ENCODE measurements around the gene RALGDS. TPM values are rescaled to one million over a fixed set of nuclear protein-coding genes. Genes with fewer than 3 reads are reported as not detected.

The RALGDS gene
- total and polyA plus RNA-seq, 4 donors: 67.4 to 134 (median 99.4) TPM

- Histone ChIP-seq H3K9me3 (ENCODE audit: control insufficient read depth, insufficient read depth, low read length) (no peaks in the 10 kb centered on the region), H3K27ac (ENCODE audit: low read depth, low read length) (no peak overlapping the region), H3K4me1 (ENCODE audit: control insufficient read depth, insufficient read depth, low read length) (peaks cover 22% of the 10 kb centered on the region), H3K27me3 (ENCODE audit: control insufficient read depth, insufficient read depth, low read length) (peaks cover 24% of the 10 kb centered on the region), H3K4me3 (ENCODE audit: low read depth, low read length) (peak overlapping the region; percentile 45), H3K36me3 (ENCODE audit: control insufficient read depth, insufficient read depth, low read length) (no peaks in the 10 kb centered on the region)
- DNase-seq (ENCODE audit: low read depth in 4 of 6, low spot score in 6 of 6): no peak
- 83% methylated on average over 11 of the region's 13 CpGs for WGBS (ENCODE audit: insufficient coverage)
Measured at GRCh38 chr9:133164191-133164590, 43.2 kb upstream of the RALGDS start.

DNA sequence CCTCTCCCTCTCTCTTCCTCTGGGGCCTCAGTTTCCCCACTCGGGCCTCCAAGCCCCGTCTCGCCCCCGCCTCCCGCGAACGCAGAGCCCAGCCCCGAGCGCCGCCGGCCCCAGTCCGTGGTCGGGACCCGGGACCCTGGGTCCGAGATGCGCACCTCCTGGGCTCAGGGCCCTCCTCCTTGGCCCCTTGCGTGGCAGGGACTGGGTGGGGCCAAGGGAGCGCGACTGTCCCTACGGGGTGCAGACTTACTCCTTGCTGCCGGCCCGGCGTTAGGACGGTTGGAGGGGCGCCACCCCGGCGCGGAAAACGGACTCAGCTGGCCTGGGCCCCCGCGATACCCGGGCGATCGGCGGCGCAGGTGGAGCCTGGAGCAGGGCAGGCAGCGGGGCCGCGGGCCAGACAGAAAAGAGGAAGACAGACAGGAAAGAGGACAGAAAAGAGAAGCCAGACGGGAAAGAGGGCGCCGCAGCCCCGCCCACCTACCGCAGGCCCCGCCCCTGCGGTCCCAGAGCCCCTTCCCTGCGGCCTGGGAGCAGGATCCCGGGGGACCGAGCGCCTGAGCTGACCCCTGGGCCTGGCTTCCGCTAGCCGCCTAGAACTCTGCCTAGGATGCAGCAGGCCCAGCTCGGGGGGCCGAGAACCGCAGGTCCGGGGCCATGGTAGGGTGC lies 42.6 kb upstream of the RALGDS start, which contains the start of gene GBGT1:
Gene GBGT1 (minus strand): TSS at position 411 of the 669 bp plus-strand sequence. CDS start 1,502 bp downstream, outside the sequence.
- peak within 1 kb of the TSS; percentile 45 for H3K4me3 ChIP-seq (ENCODE audit: low read depth, low read length)
- no peaks in the 10 kb centered on the region for H3K36me3 ChIP-seq (ENCODE audit: control insufficient read depth, insufficient read depth, low read length)
- H3K27me3 ChIP-seq (ENCODE audit: control insufficient read depth, insufficient read depth, low read length): peaks cover 24% of the 10 kb centered on the region
- DNase-seq (ENCODE audit: low read depth in 4 of 6, low spot score in 6 of 6): peak in 2 of 6 donors; percentile 40 to 62
- H3K27ac ChIP-seq (ENCODE audit: low read depth, low read length): no peak within 1 kb of the TSS
- H3K9me3 ChIP-seq (ENCODE audit: control insufficient read depth, insufficient read depth, low read length): no peaks in the 10 kb centered on the region
- WGBS (ENCODE audit: insufficient coverage): 2% methylated on average over 56 of the region's 56 CpGs
- H3K4me1 ChIP-seq (ENCODE audit: control insufficient read depth, insufficient read depth, low read length): peaks cover 22% of the 10 kb centered on the region

GRCh38 chr9:133162861-133163503 lies 41.9 kb upstream of the RALGDS start:
- 16% methylated on average over 54 of the region's 54 CpGs for WGBS (ENCODE audit: insufficient coverage)
- Histone ChIP-seq H3K27ac (ENCODE audit: low read depth, low read length) (no peak overlapping the region), H3K27me3 (ENCODE audit: control insufficient read depth, insufficient read depth, low read length) (peaks cover 24% of the 10 kb centered on the region), H3K36me3 (ENCODE audit: control insufficient read depth, insufficient read depth, low read length) (no peaks in the 10 kb centered on the region), H3K4me3 (ENCODE audit: low read depth, low read length) (peak overlapping the region; percentile 45), H3K9me3 (ENCODE audit: control insufficient read depth, insufficient read depth, low read length) (no peaks in the 10 kb centered on the region), H3K4me1 (ENCODE audit: control insufficient read depth, insufficient read depth, low read length) (peaks cover 22% of the 10 kb centered on the region)
- DNase-seq (ENCODE audit: low read depth in 4 of 6, low spot score in 6 of 6): no peak

DNA sequence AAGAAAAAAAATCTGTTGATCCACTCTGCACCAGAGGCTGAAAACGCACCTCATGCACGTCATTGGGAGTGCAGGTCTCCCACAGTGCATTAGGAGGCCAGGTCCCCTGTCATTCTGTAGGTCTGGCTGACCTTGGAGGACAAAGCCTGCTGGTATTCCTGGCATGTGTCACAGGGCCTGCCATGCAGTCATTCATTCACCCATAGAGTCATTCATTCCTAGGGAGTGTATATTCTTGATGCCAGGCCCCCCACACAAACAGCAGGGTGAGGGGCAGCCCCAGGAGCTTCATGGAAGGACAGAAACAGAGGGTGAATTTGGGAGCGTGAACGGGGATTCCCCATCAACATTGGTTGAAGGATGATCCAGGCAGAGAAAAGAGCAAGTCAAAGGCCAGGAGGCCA lies 40.5 kb upstream of the RALGDS start:
- Histone ChIP-seq H3K4me3 (ENCODE audit: low read depth, low read length) (no peak overlapping the region), H3K36me3 (ENCODE audit: control insufficient read depth, insufficient read depth, low read length) (peaks cover 3% of the 10 kb centered on the region), H3K27ac (ENCODE audit: low read depth, low read length) (no peak overlapping the region), H3K4me1 (ENCODE audit: control insufficient read depth, insufficient read depth, low read length) (peaks cover 22% of the 10 kb centered on the region), H3K9me3 (ENCODE audit: control insufficient read depth, insufficient read depth, low read length) (no peaks in the 10 kb centered on the region), H3K27me3 (ENCODE audit: control insufficient read depth, insufficient read depth, low read length) (peaks cover 24% of the 10 kb centered on the region)
- WGBS (ENCODE audit: insufficient coverage): 60% methylated on average over 4 of the region's 4 CpGs
- DNase-seq (ENCODE audit: low read depth in 4 of 6, low spot score in 6 of 6): no peak

- DNase-seq (ENCODE audit: low read depth in 4 of 6, low spot score in 6 of 6): peak in 2 of 6 donors; percentile 51 to 59
- Histone ChIP-seq H3K9me3 (ENCODE audit: control insufficient read depth, insufficient read depth, low read length) (no peaks in the 10 kb centered on the region), H3K4me3 (ENCODE audit: low read depth, low read length) (no peak overlapping the region), H3K27me3 (ENCODE audit: control insufficient read depth, insufficient read depth, low read length) (peaks cover 24% of the 10 kb centered on the region), H3K4me1 (ENCODE audit: control insufficient read depth, insufficient read depth, low read length) (peaks cover 22% of the 10 kb centered on the region), H3K36me3 (ENCODE audit: control insufficient read depth, insufficient read depth, low read length) (peaks cover 5% of the 10 kb centered on the region), H3K27ac (ENCODE audit: low read depth, low read length) (no peak overlapping the region)
- WGBS (ENCODE audit: insufficient coverage): 71% methylated on average over 4 of the region's 9 CpGs
Measured at GRCh38 chr9:133160742-133161546, 39.9 kb upstream of the RALGDS start.

DNA sequence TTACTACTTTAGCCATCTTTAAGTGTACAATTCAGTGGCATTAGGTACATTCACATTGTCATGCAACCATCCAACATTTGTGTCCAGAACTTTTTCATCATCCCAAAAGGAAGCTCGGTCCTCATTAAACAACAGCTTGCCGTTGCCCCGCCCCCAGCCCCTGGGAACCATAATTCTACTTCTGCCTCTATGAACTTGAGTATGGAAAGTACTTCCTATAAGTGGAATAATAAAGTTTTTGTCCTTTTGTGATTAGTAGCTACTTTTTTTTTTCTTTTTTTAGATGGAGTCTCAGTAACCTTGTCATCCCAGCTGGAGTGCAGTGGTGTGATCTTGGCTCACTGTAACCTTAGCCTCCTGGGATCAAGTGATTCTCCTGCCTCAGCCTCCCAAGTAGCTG lies 37.7 kb upstream of the RALGDS start:
- Histone ChIP-seq H3K4me1 (ENCODE audit: control insufficient read depth, insufficient read depth, low read length) (peaks cover 12% of the 10 kb centered on the region), H3K4me3 (ENCODE audit: low read depth, low read length) (no peak overlapping the region), H3K27me3 (ENCODE audit: control insufficient read depth, insufficient read depth, low read length) (peaks cover 14% of the 10 kb centered on the region), H3K9me3 (ENCODE audit: control insufficient read depth, insufficient read depth, low read length) (no peaks in the 10 kb centered on the region), H3K36me3 (ENCODE audit: control insufficient read depth, insufficient read depth, low read length) (peaks cover 10% of the 10 kb centered on the region), H3K27ac (ENCODE audit: low read depth, low read length) (no peak overlapping the region)
- DNase-seq (ENCODE audit: low read depth in 4 of 6, low spot score in 6 of 6): no peak
- no CpG with 5 or more reads among the region's 3 CpGs for WGBS (ENCODE audit: insufficient coverage)

DNA sequence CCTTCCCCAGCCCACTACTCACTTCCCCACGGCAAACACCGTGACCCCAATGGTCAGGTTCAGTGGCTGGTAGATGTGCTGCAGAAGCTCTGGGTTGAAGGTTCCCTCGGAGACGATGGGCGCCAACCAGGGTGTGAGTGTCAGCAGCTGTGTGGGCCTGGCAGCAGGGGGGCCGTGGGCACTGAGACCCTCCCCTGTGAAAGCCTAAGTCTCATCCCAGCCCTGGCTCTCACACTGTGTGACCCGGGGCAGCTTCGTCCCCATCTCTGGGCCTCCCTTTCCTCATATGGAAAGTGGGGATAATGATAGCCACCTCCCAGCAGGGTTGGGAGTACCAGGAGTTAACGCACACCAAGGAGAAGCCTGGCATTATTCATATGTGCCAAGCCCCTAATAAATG lies 34.1 kb upstream of the RALGDS start:
- no peak overlapping the region for H3K27ac ChIP-seq (ENCODE audit: low read depth, low read length)
- DNase-seq (ENCODE audit: low read depth in 4 of 6, low spot score in 6 of 6): no peak
- WGBS (ENCODE audit: insufficient coverage): 71% methylated on average over 5 of the region's 9 CpGs

DNA sequence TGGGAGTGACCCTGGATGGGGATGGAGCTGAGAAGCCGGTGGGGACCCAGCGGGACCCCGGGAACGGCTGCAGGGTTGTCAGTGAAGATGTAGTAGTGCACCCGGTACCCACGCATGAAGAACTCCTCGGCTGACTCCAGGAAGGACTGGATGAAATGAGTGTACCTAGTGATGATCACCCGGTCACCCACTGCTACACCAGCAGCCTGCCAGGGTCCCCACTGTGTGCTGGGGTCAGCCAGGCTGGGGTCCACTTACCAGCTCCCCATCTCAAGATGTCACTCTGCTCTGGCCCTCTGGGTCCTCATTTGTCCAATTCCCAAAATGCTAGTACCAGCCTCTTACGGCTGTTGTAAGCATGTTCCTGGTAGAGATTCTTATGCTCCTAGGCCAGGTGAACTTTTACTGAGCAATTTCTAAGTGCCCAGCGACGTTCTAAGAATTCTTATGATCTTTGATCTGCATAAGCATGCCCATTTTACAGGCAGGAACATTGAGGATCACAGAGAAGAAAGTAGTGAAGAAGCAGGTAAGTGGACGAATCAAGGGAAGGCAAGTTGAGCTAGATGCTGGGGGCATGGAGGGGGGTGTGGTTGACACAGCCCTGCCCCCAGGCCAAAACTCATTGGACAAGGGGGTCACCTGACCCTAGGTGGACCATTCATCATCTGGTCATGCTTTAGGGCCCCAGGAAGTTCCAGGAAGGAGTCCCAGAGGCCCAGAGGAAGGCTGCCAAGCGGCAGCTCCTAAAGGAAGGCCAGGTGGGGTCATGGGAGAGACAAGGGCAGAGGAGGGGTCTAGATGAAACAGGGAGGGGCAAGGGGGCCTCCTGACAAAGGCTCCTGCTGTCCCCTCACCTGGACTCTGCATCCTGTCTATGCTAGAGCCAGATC lies 33.3 kb upstream of the RALGDS start:
- no peak overlapping the region for H3K4me3 ChIP-seq (ENCODE audit: low read depth, low read length)

More for the DNA sequence above, 34.1 kb upstream of the RALGDS start:
- Histone ChIP-seq H3K9me3 (ENCODE audit: control insufficient read depth, insufficient read depth, low read length) (no peaks in the 10 kb centered on the region), H3K4me3 (ENCODE audit: low read depth, low read length) (no peak overlapping the region), H3K36me3 (ENCODE audit: control insufficient read depth, insufficient read depth, low read length) (peaks cover 10% of the 10 kb centered on the region), H3K4me1 (ENCODE audit: control insufficient read depth, insufficient read depth, low read length) (peaks cover 6% of the 10 kb centered on the region), H3K27me3 (ENCODE audit: control insufficient read depth, insufficient read depth, low read length) (no peaks in the 10 kb centered on the region)

More for the DNA sequence above, 33.3 kb upstream of the RALGDS start:
- peaks cover 10% of the 10 kb centered on the region for H3K36me3 ChIP-seq (ENCODE audit: control insufficient read depth, insufficient read depth, low read length)
- no peak for DNase-seq (ENCODE audit: low read depth in 4 of 6, low spot score in 6 of 6)
- H3K4me1 ChIP-seq (ENCODE audit: control insufficient read depth, insufficient read depth, low read length): peaks cover 10% of the 10 kb centered on the region
- H3K27ac ChIP-seq (ENCODE audit: low read depth, low read length): no peak overlapping the region
- WGBS (ENCODE audit: insufficient coverage): 87% methylated on average over 11 of the region's 13 CpGs
- H3K27me3 ChIP-seq (ENCODE audit: control insufficient read depth, insufficient read depth, low read length): no peaks in the 10 kb centered on the region
- H3K9me3 ChIP-seq (ENCODE audit: control insufficient read depth, insufficient read depth, low read length): no peaks in the 10 kb centered on the region
